NCI-H2227 treated with DMSO at 0.1 percent for 48 hours (cell line): ENCODE results near the gene MTREX.

ENCODE experiments used
- DNase-seq: peaks from one replicate; lab custom pipeline; 2025; lab: John Stamatoyannopoulos, UW

Gene MTREX

GRCh38 chr5:55429613-55430253 lies 121.9 kb downstream of the MTREX start:
- DNase-seq, result no peak

DNA sequence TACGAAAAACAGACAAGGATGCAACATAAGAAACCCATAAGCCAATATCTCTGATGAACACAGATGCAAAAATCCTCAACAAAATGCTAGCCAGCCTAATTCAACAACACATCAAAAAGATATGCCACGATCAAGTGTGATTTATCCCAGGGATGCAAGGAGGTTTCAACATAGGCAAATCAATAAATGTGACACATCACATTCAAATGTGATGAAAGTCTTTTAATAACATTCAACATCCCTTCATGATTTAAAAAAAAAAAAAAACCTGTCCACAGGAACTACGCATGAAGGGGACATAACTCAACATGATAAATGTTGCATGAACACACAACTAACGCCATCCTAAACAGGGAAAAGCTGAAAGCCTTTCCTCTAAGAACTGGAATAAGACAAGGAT lies 124.8 kb downstream of the MTREX start:
- DNase-seq, result no peak

DNA sequence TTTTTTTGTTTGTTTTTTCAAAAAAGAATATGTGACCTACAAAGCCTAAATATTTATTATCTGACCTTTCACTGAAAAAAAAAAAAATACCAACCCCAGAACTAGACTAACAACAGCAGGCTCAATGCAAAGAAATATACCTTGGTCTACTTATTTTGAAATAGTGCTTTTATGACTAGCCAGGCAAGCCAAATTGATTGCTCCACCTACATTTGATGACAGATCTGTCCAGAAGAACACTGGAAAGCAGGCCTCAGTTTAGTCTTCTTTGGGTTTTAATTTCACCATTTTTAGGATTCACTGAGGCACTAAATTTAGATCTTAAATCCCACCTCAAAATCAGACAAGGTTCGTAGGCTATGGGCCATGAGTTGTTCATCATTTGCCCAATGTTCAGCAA lies 129.7 kb downstream of the MTREX start:
- DNase-seq, result no peak

- no peak for DNase-seq
Observed at GRCh38 chr5:55437859-55438206, 130.0 kb downstream of the MTREX start.

DNA sequence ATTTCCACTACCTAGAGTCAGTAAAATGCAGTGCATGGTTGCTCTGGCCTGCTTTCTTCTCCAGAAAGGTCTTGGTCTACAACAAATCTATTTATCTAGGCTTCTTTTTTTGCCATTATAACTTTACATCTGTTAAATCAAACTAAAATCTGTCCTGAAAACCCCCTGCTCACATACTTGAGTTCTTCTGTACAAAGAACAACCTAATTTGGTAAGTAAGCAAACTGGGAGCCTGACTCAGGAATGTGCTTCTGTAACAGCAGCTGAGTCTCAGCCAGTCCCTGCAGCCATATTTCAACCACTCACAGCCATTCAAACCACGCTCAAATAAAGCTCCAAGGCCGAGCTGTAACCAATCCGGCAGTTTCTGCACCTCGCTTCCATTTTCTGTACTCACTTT lies 131.2 kb downstream of the MTREX start:
- no peak for DNase-seq

DNA sequence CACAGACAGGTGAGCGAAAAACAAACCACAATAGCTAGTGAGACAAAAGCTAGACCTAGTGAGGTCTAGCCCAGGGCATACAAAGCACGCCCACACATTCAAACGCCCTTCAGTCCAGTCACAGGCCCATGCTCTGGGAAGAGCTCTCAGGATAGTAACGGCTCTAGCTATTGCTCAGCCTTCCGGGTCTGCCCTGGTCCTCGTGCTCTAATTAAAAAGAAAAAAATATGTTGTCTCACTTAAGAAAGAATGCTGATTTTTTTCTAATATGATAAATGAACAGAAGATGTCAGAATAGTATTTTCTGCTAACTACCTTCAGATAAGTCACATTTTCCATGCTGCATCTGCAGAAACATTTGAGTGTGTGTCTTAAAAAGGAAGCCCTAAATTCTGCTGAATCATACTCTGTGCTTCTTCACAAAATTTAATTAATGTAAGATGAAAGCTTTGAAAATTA lies 132.4 kb downstream of the MTREX start:
- DNase-seq, result no peak

DNA sequence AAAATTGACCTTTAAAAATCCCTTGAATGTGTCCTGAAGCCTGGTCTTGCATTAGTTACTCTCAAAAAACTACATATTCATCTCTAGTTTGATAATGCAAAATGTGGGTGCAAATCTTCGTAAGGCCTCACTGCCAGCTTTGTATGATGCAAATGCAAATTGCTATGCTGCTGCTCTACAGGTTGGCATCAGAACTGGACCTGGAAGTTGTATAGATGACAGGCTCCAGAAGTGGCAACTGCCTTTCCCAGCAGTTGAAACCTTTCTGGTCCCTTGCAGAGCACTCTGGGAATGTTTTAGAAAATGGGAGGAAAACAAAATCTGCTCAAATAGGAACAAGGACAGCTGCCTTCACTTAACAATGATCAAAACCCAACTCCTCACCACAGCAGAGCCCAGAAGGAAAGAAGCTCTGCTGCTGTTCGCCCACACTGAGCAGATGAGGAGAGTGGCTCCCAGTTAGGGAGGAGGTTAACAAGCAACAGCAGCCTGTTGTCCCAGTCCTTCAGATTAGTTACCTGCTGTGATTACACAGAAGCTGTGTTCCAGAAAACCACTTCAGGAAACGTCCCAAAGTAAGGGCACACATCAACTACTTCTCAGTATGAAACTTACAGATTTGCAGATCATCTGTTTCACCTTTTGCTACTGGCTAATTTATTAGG lies 133.4 kb downstream of the MTREX start:
- DNase-seq, result no peak

- no peak for DNase-seq
Observed at GRCh38 chr5:55441954-55442353, 134.2 kb downstream of the MTREX start.

DNA sequence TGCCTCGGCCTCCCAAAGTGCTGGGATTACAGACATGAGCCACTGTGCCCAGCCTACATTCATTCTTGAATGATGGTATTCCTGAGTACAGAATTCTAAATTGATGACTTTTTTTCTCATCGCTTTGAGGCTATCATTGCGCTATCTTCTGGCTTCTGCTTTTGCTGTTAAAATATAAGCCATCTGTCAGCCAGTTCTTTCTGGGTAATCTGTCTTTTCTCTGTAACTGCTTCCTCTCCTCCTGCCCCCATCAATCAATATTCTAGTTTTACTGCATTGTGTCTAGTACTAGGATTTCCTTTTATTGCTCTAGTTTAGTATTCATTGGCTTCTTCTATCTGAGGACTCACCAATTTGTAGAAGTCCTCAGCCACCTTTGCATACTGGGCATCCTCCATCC lies 138.0 kb downstream of the MTREX start:
- DNase-seq, result no peak

DNA sequence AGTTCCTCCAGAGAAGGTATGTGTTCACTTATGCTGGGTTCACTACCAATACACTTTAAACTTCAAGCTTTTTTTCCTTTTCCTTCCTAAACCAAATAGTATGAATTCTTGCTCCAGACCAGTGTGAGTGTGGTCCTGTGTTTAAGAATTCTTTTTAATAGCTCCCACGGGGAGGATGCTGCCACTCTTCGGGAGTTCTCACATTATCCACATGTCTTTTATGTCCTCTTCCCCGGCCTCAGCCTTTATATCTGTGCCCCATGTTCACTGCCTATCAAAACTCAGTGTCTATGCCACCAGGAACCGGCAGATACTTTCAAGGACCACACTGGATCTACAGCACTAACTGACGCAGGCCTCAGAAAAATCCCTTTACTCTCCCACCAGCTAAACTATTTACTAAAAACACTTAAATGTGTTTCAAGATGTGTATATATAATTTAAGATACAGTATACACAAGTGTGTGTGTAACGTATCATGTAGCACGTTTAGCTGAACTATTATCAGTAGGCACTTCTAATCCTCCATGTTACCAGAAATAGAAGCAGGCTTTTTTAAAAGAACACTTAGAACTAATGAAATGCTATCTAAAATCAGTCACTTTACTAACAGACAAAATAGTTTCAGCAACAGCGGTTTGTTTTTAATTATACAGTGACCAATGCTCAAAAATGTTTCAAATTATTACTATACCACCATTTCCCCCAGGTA lies 139.0 kb downstream of the MTREX start:
- no peak for DNase-seq

DNA sequence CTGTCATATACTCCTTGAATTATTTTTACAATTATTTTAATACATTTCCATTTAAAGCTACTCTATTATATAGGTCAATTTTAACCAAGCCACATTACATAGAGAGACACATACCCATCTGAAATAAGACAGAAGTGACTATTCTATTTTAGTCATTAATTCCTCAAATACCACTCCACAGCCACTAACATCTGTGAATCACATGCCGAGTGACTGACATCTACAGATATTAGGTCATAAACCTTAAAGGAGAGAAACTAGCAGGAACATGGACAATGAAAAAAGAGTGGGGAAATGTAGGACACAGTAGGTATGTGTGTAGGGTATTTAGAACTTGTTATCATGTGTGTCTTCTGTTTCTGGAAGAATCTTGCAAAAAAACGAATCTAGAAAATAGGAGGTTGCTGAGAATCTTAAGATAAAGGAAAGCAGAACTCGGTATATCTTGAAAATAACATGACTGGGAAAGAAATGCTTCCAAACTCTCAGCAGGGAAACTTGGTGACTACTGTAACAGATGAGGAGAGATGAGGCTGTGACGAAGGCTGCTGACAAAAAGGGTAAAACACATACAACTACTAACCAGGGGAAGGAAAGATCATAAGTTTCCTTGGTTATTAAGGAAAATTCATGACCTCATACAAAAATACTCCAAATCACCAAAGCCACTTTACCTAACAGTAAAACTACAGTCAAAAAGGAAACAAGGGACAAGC lies 142.4 kb downstream of the MTREX start:
- no peak for DNase-seq

GRCh38 chr5:55451976-55452375 lies 144.2 kb downstream of the MTREX start:
- no peak for DNase-seq

- DNase-seq, result no peak
Observed at GRCh38 chr5:55453211-55453610, 145.4 kb downstream of the MTREX start.

- DNase-seq, result no peak
Observed at GRCh38 chr5:55454282-55454681, 146.5 kb downstream of the MTREX start.

DNA sequence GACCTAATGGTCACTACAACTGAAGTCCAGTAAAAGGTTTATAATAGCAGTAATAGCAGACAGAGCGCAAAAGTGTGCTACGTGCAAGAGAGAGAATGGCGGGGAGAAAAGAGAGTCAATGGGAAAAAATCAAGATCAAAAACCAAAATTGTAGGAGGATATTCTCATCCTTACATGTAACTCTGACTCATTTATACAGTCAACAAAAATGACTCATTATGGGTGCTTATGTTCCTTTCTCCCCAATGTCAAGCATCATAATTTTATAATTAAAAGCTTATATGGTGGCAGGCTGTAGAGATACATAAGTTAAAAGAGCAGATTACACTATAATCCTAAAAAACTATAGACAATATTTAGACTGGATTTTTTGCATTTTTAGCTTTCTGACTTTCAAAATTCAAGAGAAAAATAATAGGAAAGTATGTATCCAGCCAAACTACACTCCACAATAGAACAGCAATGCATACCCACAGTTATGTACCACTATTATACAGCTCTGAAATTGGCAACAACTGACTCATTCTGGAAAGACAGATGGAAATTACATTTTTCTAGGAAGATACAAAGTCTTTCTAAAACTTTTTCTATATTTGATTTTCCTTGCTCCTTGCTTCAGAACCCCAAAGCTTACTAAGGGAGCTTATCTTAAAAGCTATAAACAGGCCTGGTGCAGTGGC lies 148.6 kb downstream of the MTREX start:
- no peak for DNase-seq

DNA sequence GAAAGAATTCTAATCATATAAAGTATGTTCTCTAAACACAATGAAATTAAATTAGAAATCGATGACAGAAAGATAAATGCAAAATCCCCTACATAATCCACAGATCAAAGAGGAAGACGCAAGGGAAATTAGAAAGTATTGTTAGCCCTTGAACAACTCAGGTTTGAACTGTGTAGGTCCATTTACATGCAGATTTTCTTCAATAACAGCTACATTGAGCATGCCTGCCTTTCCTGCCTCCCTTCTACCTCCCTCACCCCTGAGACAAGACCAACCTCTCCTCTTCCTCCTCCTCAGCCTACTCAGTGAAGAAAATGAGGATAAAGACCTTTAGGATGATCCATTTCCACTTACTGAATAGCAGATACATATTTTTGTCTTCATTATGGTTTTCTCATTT lies 151.8 kb downstream of the MTREX start:
- DNase-seq, result no peak

DNA sequence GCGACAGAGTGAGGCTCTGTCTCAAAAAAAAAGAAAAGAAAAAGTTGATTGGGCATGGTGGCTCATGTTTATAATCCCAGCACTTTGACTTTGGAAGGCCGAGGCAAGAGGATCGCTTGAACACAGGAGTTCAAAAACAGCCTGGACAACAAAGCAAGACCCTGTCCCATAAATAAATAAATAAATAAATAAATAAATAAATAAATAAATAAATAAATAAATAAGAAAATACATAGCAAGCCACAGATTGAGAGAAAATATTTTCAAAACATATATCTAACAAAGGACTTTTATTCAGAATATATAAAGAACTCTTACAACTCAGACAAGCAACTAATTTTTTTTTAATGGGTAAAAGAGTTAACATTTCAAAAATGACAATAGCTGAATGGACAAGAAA lies 155.8 kb downstream of the MTREX start:
- no peak for DNase-seq

DNA sequence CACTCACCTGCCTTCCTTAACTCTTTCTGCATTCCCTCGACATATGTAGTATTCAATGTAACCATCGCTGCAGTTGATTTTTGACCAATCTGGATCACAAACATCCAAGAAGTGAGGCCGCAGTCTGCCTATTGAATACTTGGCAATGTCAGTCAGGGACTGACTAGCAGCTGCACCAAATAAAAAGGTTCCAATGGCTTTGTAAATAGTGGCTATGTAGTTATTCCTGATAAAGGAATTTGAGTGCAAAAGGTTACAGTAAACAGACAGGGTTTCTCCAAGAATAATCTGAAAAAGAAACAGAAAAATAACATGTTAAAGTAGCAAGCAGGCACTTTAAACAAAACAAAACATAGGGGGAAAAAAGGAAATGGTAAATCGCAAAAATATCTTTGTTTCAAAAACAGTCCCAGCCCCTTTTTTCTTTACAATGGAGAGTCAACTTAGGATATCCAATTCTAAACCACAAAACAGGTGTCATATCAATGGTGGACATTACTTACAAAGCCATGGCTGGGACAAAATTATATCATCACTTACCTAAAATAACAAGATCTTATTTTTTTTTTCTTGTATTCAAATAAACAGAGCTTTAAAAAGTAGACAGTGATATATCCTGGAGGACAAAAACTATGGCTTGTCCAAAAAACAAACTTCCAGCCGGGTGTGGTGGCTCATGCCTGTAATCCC lies 160.2 kb downstream of the MTREX start:
- no peak for DNase-seq

GRCh38 chr5:55469839-55470238 lies 162.1 kb downstream of the MTREX start:
- no peak for DNase-seq

- no peak for DNase-seq
Observed at GRCh38 chr5:55470282-55470681, 162.5 kb downstream of the MTREX start.

DNA sequence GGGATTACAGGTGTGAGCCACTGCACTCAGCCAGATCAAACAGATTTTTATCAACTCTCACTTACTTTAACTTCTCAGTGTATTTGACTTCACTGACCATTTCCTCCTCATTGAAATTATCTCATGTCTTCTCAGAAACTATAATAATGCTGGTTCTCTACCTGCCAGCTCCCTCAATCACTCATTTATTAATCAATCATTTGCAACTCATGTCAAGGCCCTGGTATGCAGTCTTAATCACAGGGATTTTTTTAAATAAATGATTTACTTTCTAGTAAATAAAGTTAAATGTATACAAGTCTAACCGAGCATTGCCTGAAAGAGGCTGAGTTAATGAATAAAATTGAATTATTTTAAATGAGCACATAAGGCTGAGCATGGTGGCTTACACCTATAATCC lies 163.7 kb downstream of the MTREX start:
- DNase-seq, result no peak

DNA sequence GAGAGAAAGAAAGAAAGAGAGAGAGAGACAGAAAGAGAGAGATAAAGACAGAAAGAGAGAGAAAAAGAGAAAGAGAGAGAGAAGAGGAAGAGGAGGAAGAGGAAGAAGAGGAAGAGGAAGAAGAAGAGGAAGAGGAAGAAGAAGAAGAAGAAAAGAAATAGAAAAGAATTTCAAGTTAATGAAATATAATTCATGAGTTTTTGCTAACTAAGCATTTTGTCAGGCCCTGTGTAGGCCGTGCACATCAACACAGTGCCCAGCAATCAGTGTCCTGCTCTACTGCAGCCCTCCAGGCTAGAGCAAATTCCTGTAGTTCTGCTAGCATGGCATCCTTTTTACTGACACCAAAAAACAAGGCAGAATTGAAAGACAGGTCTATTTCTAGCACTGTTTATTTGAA lies 164.9 kb downstream of the MTREX start:
- DNase-seq, result no peak
